Neural progenitor cell (in vitro differentiated cells): ENCODE results near the gene LIMS2. TPM values are rescaled to one million over a fixed set of nuclear protein-coding genes. Genes with fewer than 3 reads are reported as not detected.
A peak's percentile ranks its signal among the peaks of the same experiment; 100 is the strongest.

ENCODE experiments used
- DNase-seq: peaks from one replicate; pipeline ENCODE4 v3.0.0-alpha.2; 2016; ENCODE audit warnings: low spot score
- H2AFZ ChIP-seq: fragments of 200-600 bp; sonication (generic); replicated peaks from 2 replicates; pipeline ENCODE4 v1.6.1; 2016; ENCODE audit warnings: antibody characterized with exemption
- H3F3A ChIP-seq: fragments of 200-600 bp; sonication (generic); 2 replicates; pipeline ENCODE4 v1.6.1; 2016; ENCODE audit warnings: antibody characterized with exemption, low read depth
- H3K27ac ChIP-seq: fragments of 200-600 bp; sonication (generic); 2 replicates; pipeline ENCODE4 v1.5.1; 2016; ENCODE audit warnings: mild to moderate bottlenecking
- H3K27me3 ChIP-seq: fragments of 200-600 bp; sonication (generic); 2 replicates; pipeline ENCODE4 v1.6.1; 2016; ENCODE audit warnings: mild to moderate bottlenecking, moderate library complexity
- H3K36me3 ChIP-seq: fragments of 200-600 bp; sonication (generic); 2 replicates; pipeline ENCODE4 v1.5.1; 2016
- H3K4me1 ChIP-seq: fragments of 200-600 bp; sonication (generic); 2 replicates; pipeline ENCODE4 v1.6.1; 2016; ENCODE audit warnings: mixed run types
- H3K4me2 ChIP-seq: fragments of 200-600 bp; sonication (generic); 2 replicates; pipeline ENCODE4 v1.6.1; 2016
- H3K4me3 ChIP-seq: fragments of 200-600 bp; sonication (generic); 2 replicates; pipeline ENCODE4 v1.5.1; 2016
- H3K79me2 ChIP-seq: fragments of 200-600 bp; sonication (generic); 2 replicates; pipeline ENCODE4 v1.6.1; 2016; ENCODE audit warnings: low read depth
- H3K9ac ChIP-seq: fragments of 200-600 bp; sonication (generic); 2 replicates; pipeline ENCODE4 v1.6.1; 2016
- H3K9me3 ChIP-seq: fragments of 200-600 bp; sonication (generic); 2 replicates; pipeline ENCODE4 v1.5.1; 2016; ENCODE audit warnings: low read depth
- H4K20me1 ChIP-seq: fragments of 200-600 bp; sonication (generic); 2 replicates; pipeline ENCODE4 v1.6.1; 2016; ENCODE audit warnings: low read depth
- H3K27ac Mint-ChIP-seq: 3 replicates; pipeline ENCODE4 v1.8.0; 2021; ENCODE audit warnings: mixed read lengths
- H3K27me3 Mint-ChIP-seq: 2 replicates; pipeline ENCODE4 v1.8.0; 2022; ENCODE audit warnings: low read depth, mild to moderate bottlenecking, inconsistent platforms, moderate library complexity, mixed read lengths; ENCODE audit not compliant: insufficient read depth
- H3K36me3 Mint-ChIP-seq: 3 replicates; pipeline ENCODE4 v1.8.0; 2021; ENCODE audit warnings: mixed read lengths
- H3K4me1 Mint-ChIP-seq: 3 replicates; pipeline ENCODE4 v1.8.0; 2021; ENCODE audit warnings: mixed read lengths
- H3K4me3 Mint-ChIP-seq: 3 replicates; pipeline ENCODE4 v1.8.0; 2021; ENCODE audit warnings: mild to moderate bottlenecking, moderate library complexity, mixed read lengths
- H3K9me3 Mint-ChIP-seq: 3 replicates; pipeline ENCODE4 v1.8.0; 2020; ENCODE audit warnings: mixed read lengths
- CTCF ChIP-seq: fragments of 200-600 bp; sonication (generic); IDR thresholded peaks from 2 replicates; pipeline ENCODE4 v1.5.1; 2017; ENCODE audit warnings: antibody characterized with exemption, mild to moderate bottlenecking
- EZH2 ChIP-seq: fragments of 200-600 bp; sonication (generic); IDR thresholded peaks from 2 replicates; pipeline ENCODE4 v1.6.1; 2017; ENCODE audit warnings: antibody characterized with exemption, mild to moderate bottlenecking, moderate library complexity
- EZH2phosphoT487 ChIP-seq: fragments of 200-600 bp; sonication (generic); IDR thresholded peaks from 2 replicates; pipeline ENCODE4 v1.6.1; 2017; ENCODE audit warnings: antibody characterized with exemption
- total RNA-seq: library from RNA; depleted of rRNA; stranded (reverse); fragments of >200 nt; gene quantifications from 2 replicates; pipeline ENCODE4 v1.2.3, GENCODE V29; 2015; ENCODE audit warnings: low replicate concordance

Gene LIMS2
- total RNA-seq, 1 donor from 2014 or later, result not detected

- Histone ChIP-seq H3K9me3 (no peaks in the 10 kb centered on the region), H3K4me2 (no peak overlapping the region)
- peaks cover 43% of the 10 kb centered on the region for H3K4me1 Mint-ChIP-seq
Measured at GRCh38 chr2:127645026-127645394, 30.3 kb downstream of the LIMS2 start.

DNA sequence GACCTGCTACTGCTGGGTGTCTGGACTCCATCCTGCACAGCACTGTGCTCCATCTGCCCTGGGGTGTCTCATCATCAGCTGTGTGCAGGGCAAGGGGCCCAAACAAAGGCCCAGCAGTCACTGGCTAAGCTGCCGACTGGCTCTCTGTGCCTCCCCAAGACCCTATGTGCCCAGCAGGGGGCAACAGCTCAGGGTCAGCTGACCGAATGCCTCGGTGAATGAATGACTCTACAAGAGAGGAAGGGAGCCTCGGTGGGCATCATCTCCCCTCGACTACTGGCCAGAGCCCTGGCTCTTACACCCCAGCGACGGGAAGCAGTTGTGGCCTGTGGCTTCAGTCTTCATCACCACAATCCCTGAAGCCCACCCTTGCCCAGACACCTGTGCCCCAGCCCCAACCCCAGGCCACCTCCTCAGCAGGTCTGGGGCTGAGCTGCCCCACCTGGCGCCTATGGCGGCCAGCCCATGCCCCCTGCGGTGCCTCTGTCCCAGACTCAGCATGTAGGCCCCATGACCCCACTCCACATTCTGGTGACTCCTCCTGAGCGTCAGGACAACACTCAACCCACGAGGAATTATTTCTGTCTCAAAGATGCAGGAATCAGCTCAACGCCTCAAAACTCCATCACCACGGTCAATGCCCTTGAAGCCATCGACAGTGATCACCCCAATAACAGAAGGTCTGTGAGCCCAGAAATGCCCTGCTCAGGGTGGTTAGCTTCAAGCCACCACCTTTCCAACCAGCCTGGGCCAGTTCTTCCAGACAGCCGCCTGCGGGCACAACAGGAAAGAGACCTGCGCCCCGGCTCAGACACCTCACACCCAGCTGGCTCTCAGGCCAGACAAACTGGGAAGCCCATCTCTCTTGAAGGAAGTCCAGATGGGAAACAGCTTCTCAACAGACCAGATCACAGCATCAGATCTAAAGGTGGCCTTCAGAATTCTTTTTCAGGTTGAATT, 31.0 kb downstream of the LIMS2 start:
- no peaks in the 10 kb centered on the region for H3K9me3 ChIP-seq
- peak; percentile 8 for TF ChIP-seq CTCF
- TF ChIP-seq EZH2, result no peak
- no peak overlapping the region for H3K9ac ChIP-seq
- peak overlapping the region; percentile 23 for H3K4me3 Mint-ChIP-seq
- H2AFZ ChIP-seq, result no peak overlapping the region
- DNase-seq, result peak; percentile 38
- H3K36me3 ChIP-seq, result no peaks in the 10 kb centered on the region
- H3K4me1 Mint-ChIP-seq, result peaks cover 38% of the 10 kb centered on the region
- no peaks in the 10 kb centered on the region for H3K79me2 ChIP-seq
- no peaks in the 10 kb centered on the region for H3K27me3 ChIP-seq
- H3K27me3 Mint-ChIP-seq, result peaks cover 9% of the 10 kb centered on the region
- H3K4me1 ChIP-seq, result peaks cover 8% of the 10 kb centered on the region
- no peak overlapping the region for H3K27ac ChIP-seq
- peak overlapping the region; percentile 83 for H3K27ac Mint-ChIP-seq
- H3K36me3 Mint-ChIP-seq, result no peaks in the 10 kb centered on the region
- H3K4me2 ChIP-seq, result no peak overlapping the region
- no peak overlapping the region for H3K4me3 ChIP-seq
- no peaks in the 10 kb centered on the region for H3F3A ChIP-seq
- H3K9me3 Mint-ChIP-seq, result no peaks in the 10 kb centered on the region
- no peaks in the 10 kb centered on the region for H4K20me1 ChIP-seq

More at GRCh38 chr2:127645026-127645394, 30.3 kb downstream of the LIMS2 start:
- peaks cover 8% of the 10 kb centered on the region for H3K4me1 ChIP-seq
- no peak for TF ChIP-seq EZH2
- TF ChIP-seq EZH2phosphoT487, result no peak
- no peak for TF ChIP-seq CTCF
- H3K27me3 ChIP-seq, result no peaks in the 10 kb centered on the region
- no peak for DNase-seq
- peak overlapping the region; percentile 23 for H3K4me3 Mint-ChIP-seq
- H3K79me2 ChIP-seq, result no peaks in the 10 kb centered on the region
- peaks cover 14% of the 10 kb centered on the region for H3K27me3 Mint-ChIP-seq
- H4K20me1 ChIP-seq, result no peaks in the 10 kb centered on the region
- H3K36me3 ChIP-seq, result no peaks in the 10 kb centered on the region
- H3K27ac ChIP-seq, result no peak overlapping the region
- no peak overlapping the region for H3K4me3 ChIP-seq
- H3K27ac Mint-ChIP-seq, result no peak overlapping the region
- no peaks in the 10 kb centered on the region for H3K36me3 Mint-ChIP-seq
- no peaks in the 10 kb centered on the region for H3K9me3 Mint-ChIP-seq
- H3K9ac ChIP-seq, result no peak overlapping the region
- H3F3A ChIP-seq, result no peaks in the 10 kb centered on the region
- no peak overlapping the region for H2AFZ ChIP-seq

DNA sequence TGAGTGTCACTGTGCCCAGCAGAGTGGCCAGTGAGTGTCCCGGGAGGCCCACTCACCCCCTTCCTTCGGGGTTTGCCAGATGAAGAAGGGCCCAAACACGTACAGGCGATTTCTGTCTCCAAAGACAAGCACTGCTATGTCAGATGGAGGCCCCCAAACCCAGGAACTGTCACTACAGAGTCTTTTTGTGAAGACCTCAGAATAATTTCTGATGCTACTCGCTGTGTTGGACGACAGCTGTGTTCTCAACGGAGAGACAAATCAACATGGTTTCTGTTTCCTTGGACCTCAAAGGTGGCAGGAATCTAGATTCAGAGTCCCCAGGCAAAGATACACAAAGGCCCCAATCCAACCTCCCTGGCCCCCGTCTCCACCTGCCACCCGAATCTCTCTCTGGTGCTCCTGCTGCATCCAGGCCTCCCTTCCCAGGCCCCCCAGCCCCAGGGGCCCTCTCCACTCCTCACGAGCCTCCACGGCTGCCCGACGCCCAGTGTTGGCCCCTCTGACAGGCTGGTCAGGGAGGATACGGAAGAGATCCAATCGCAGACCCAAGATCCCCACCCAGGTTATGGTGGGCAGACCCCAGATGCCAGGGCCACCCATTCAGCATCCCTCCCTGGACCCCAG, 31.8 kb downstream of the LIMS2 start:
- Histone ChIP-seq H4K20me1 (no peaks in the 10 kb centered on the region), H3K9me3 (no peaks in the 10 kb centered on the region), H2AFZ (no peak overlapping the region), H3K36me3 (no peaks in the 10 kb centered on the region), H3K4me3 (no peak overlapping the region), H3F3A (no peaks in the 10 kb centered on the region), H3K4me1 (peaks cover 8% of the 10 kb centered on the region), H3K27me3 (no peaks in the 10 kb centered on the region), H3K79me2 (no peaks in the 10 kb centered on the region), H3K27ac (no peak overlapping the region), H3K4me2 (no peak overlapping the region), H3K9ac (no peak overlapping the region)
- H3K4me1 Mint-ChIP-seq, result peaks cover 38% of the 10 kb centered on the region
- H3K27ac Mint-ChIP-seq, result peak overlapping the region; percentile 53
- no peaks in the 10 kb centered on the region for H3K36me3 Mint-ChIP-seq
- H3K4me3 Mint-ChIP-seq, result no peak overlapping the region
- no peaks in the 10 kb centered on the region for H3K9me3 Mint-ChIP-seq
- TF ChIP-seq EZH2phosphoT487 (no peak), EZH2 (no peak), CTCF (no peak)
- no peak for DNase-seq
- H3K27me3 Mint-ChIP-seq, result peaks cover 12% of the 10 kb centered on the region
